Choroid plexus epithelial cell (primary cell): Measurements from ENCODE around the gene C2orf72.
"Not testable (repeated sequence)": the region's sequence is repeated elsewhere in the genome, so short reads cannot be mapped to it uniquely, and the experiment has no call there.

Experiments
- DNase-seq: peaks from one replicate; pipeline ENCODE4 v3.0.0-alpha.2; 2010; ENCODE audit warnings: low read depth
- H3K4me3 ChIP-seq: 2 replicates; pipeline ENCODE4 v1.5.1; 2011; ENCODE audit warnings: low read depth, mild to moderate bottlenecking, control low read depth, low read length, moderate library complexity
- CTCF ChIP-seq: conservative IDR thresholded peaks from 2 replicates; pipeline ENCODE4 v1.5.1; 2011; ENCODE audit warnings: low read depth, mild to moderate bottlenecking, control low read depth, inconsistent platforms, low read length, moderate library complexity

Gene C2orf72

GRCh38 chr2:230998882-230999281 is 38.4 kb upstream of the C2orf72 start:
- no peak for DNase-seq
- no peak overlapping the region for H3K4me3 ChIP-seq
- no peak for TF ChIP-seq CTCF

- no peak for DNase-seq
- no peak overlapping the region for H3K4me3 ChIP-seq
- TF ChIP-seq CTCF = no peak
Measured at GRCh38 chr2:230999477-230999876, 37.8 kb upstream of the C2orf72 start.

GRCh38 chr2:231000211-231000904 is 37.0 kb upstream of the C2orf72 start:
- TF ChIP-seq CTCF = no peak
- DNase-seq = no peak

GRCh38 chr2:231001036-231001435 is 36.3 kb upstream of the C2orf72 start:
- no peak overlapping the region for H3K4me3 ChIP-seq
- no peak for TF ChIP-seq CTCF
- DNase-seq = no peak

More at GRCh38 chr2:231000211-231000904, 37.0 kb upstream of the C2orf72 start:
- H3K4me3 ChIP-seq = no peak overlapping the region

- DNase-seq = no peak
- TF ChIP-seq CTCF = no peak
- no peak overlapping the region for H3K4me3 ChIP-seq
Measured at GRCh38 chr2:231001921-231002320, 35.4 kb upstream of the C2orf72 start.

GRCh38 chr2:231002641-231003040 is 34.7 kb upstream of the C2orf72 start:
- no peak for TF ChIP-seq CTCF
- DNase-seq = no peak
- H3K4me3 ChIP-seq = no peak overlapping the region

GRCh38 chr2:231003186-231003585 is 34.1 kb upstream of the C2orf72 start:
- no peak for TF ChIP-seq CTCF
- no peak for DNase-seq
- H3K4me3 ChIP-seq = no peak overlapping the region

- H3K4me3 ChIP-seq, DNase-seq: not testable (repeated sequence)
Measured at GRCh38 chr2:231004930-231005329, 32.4 kb upstream of the C2orf72 start.
